Measurements from ENCODE around the gene CENPN. TPM values are rescaled to one million over a fixed set of nuclear protein-coding genes. Genes with fewer than 3 reads are reported as not detected.
A peak's percentile ranks its signal among the peaks of the same experiment; 100 is the strongest.

The CENPN gene
- total and polyA plus RNA-seq, 2 of the 13 experiments (the other 11 are each of a cell fraction or from before 2014, with no cell fraction given) = 29.7 to 129 TPM

DNA sequence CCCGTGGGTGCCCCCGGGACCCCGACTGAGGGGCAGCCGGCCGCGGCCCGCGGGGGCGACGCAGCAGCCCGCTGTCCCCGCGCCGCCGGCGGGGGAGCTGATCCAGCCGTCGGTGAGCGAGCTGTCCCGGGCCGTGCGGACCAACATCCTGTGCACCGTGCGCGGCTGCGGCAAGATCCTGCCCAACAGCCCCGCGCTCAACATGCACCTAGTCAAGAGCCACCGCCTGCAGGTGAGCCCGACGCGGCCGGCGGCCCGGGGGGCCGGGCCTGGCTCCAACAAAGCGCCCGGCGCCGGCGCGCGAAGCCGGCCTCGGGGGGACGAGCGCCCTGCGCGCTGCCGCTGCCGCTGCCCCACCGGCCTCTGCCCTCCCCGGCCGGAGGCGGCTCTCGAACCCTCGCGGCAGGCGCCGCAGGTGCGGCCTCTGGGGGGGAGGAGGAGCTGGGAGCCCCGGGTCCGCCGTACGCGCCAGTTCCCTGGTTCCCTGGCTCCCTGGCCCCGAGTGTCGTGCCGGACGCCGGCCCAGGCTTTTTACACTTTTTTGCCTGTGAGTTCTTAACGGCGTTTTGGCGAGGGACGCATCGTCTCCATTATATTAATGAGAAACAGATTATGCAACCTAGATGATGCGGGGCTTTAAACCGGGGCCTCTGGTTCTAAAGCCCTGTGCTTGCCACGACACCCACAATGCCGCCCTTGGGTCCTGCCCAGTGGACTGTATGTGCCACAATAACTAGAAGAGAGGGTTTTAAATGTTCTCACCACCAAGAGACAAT lies 29.1 kb downstream of the CENPN start (continued):
- TF ChIP-seq, protein P1, sequence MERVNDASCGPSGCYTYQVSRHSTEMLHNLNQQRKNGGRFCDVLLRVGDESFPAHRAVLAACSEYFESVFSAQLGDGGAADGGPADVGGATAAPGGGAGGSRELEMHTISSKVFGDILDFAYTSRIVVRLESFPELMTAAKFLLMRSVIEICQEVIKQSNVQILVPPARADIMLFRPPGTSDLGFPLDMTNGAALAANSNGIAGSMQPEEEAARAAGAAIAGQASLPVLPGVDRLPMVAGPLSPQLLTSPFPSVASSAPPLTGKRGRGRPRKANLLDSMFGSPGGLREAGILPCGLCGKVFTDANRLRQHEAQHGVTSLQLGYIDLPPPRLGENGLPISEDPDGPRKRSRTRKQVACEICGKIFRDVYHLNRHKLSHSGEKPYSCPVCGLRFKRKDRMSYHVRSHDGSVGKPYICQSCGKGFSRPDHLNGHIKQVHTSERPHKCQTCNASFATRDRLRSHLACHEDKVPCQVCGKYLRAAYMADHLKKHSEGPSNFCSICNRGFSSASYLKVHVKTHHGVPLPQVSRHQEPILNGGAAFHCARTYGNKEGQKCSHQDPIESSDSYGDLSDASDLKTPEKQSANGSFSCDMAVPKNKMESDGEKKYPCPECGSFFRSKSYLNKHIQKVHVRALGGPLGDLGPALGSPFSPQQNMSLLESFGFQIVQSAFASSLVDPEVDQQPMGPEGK (CRISPR knock-in tag; IDR thresholded peaks at IDR 0.05) = 0 out of 2 replicates have a peak, but pooled peaks have one; percentile 41
- no peak for TF ChIP-seq BRD4 (CRISPR knock-in tag; IDR thresholded peaks at IDR 0.05)
- TF ChIP-seq, protein P2, sequence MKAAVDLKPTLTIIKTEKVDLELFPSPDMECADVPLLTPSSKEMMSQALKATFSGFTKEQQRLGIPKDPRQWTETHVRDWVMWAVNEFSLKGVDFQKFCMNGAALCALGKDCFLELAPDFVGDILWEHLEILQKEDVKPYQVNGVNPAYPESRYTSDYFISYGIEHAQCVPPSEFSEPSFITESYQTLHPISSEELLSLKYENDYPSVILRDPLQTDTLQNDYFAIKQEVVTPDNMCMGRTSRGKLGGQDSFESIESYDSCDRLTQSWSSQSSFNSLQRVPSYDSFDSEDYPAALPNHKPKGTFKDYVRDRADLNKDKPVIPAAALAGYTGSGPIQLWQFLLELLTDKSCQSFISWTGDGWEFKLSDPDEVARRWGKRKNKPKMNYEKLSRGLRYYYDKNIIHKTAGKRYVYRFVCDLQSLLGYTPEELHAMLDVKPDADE (CRISPR knock-in tag; IDR thresholded peaks at IDR 0.05) = 0 out of 2 replicates have a peak, but pooled peaks have one; percentile 76
- no peak for TF ChIP-seq NCOA1 (CRISPR knock-in tag; IDR thresholded peaks at IDR 0.05)
- TF ChIP-seq ZNF607 (CRISPR knock-in tag; IDR thresholded peaks at IDR 0.05; ENCODE audit: borderline replicate concordance) = no peak
- TF ChIP-seq ZNF883 (CRISPR knock-in tag; IDR thresholded peaks at IDR 0.05; ENCODE audit: not compliant biosample characterization) = peak; percentile 37
- TF ChIP-seq, protein P3, sequence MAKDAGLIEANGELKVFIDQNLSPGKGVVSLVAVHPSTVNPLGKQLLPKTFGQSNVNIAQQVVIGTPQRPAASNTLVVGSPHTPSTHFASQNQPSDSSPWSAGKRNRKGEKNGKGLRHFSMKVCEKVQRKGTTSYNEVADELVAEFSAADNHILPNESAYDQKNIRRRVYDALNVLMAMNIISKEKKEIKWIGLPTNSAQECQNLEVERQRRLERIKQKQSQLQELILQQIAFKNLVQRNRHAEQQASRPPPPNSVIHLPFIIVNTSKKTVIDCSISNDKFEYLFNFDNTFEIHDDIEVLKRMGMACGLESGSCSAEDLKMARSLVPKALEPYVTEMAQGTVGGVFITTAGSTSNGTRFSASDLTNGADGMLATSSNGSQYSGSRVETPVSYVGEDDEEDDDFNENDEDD (CRISPR knock-in tag; IDR thresholded peaks at IDR 0.05; ENCODE audit: borderline replicate concordance) = 0 out of 2 replicates have a peak, but pooled peaks have one; percentile 18
- TF ChIP-seq, protein P4, sequence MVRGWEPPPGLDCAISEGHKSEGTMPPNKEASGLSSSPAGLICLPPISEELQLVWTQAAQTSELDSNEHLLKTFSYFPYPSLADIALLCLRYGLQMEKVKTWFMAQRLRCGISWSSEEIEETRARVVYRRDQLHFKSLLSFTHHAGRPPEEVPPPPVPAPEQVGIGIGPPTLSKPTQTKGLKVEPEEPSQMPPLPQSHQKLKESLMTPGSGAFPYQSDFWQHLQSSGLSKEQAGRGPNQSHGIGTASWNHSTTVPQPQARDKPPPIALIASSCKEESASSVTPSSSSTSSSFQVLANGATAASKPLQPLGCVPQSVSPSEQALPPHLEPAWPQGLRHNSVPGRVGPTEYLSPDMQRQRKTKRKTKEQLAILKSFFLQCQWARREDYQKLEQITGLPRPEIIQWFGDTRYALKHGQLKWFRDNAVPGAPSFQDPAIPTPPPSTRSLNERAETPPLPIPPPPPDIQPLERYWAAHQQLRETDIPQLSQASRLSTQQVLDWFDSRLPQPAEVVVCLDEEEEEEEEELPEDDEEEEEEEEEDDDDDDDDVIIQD (CRISPR knock-in tag; IDR thresholded peaks at IDR 0.05; ENCODE audit: low read depth) = no peak
- peak; percentile 42; the same call in 1 of the 2 replicates for TF ChIP-seq ARNT2 (CRISPR knock-in tag; IDR thresholded peaks at IDR 0.05; ENCODE audit: low read depth)
- TF ChIP-seq HOXD1 (CRISPR knock-in tag; IDR thresholded peaks at IDR 0.05) = peak; percentile 71
- no peak; the same call in 1 of the 2 replicates for TF ChIP-seq ZNF160 (CRISPR knock-in tag; IDR thresholded peaks at IDR 0.05)
- TF ChIP-seq SKI (IDR thresholded peaks at IDR 0.05; ENCODE audit: partially characterized antibody) = peak; percentile 8
- TF ChIP-seq ZNF7 (CRISPR knock-in tag; IDR thresholded peaks at IDR 0.05) = no peak
- TF ChIP-seq KAT7 (CRISPR knock-in tag; IDR thresholded peaks at IDR 0.05; ENCODE audit: borderline replicate concordance) = no peak
- no peak for TF ChIP-seq ZNF337 (CRISPR knock-in tag; IDR thresholded peaks at IDR 0.05; ENCODE audit: borderline replicate concordance, low read depth)
- no peak; the same call in 1 of the 2 replicates for TF ChIP-seq ZNF616 (CRISPR knock-in tag; IDR thresholded peaks at IDR 0.05; ENCODE audit: low read depth)
- peak; percentile 50; the same call in 1 of the 2 replicates for TF ChIP-seq NFKB2 (CRISPR knock-in tag; IDR thresholded peaks at IDR 0.05; ENCODE audit: borderline replicate concordance)
- TF ChIP-seq YY1 (IDR thresholded peaks at IDR 0.05; ENCODE audit: insufficient read depth, insufficient replicate concordance, low read depth, low read length) = peak; percentile 51
- TF ChIP-seq, protein P5, sequence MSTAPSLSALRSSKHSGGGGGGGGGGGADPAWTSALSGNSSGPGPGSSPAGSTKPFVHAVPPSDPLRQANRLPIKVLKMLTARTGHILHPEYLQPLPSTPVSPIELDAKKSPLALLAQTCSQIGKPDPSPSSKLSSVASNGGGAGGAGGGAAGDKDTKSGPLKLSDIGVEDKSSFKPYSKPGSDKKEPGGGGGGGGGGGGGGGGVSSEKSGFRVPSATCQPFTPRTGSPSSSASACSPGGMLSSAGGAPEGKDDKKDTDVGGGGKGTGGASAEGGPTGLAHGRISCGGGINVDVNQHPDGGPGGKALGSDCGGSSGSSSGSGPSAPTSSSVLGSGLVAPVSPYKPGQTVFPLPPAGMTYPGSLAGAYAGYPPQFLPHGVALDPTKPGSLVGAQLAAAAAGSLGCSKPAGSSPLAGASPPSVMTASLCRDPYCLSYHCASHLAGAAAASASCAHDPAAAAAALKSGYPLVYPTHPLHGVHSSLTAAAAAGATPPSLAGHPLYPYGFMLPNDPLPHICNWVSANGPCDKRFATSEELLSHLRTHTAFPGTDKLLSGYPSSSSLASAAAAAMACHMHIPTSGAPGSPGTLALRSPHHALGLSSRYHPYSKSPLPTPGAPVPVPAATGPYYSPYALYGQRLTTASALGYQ (CRISPR knock-in tag; IDR thresholded peaks at IDR 0.05) = no peak
- TF ChIP-seq NFE2L2 (IDR thresholded peaks at IDR 0.05; ENCODE audit: low read length) = no peak

Measured in HepG2 (cell line).